Adrenal gland (tissue), 5 donors: Measurements from ENCODE around the gene PHF20.

ENCODE experiments used
- POLR2A ChIP-seq, 2 donors: fragments of 450-650 bp; IDR thresholded peaks; one replicate each; pipeline ENCODE4 v1.6.1; 2017; ENCODE audit warnings: antibody characterized with exemption in 2 of 2, mild to moderate bottlenecking in 2 of 2, moderate library complexity in 1 of 2
- TF ChIP-seq, protein P1 (sequence below), 6 experiments: fragments of 450-650 bp in 4 of 6; fragments of 200-600 bp in 2 of 6; sonication (generic) in 1 of 6; IDR thresholded peaks; 1 replicate in 5 of 6; 2 replicates in 1 of 6; pipeline versions ENCODE4 v1.5.1 to v1.8.0; 2016 to 2021; ENCODE audit warnings: antibody characterized with exemption in 6 of 6, mild to moderate bottlenecking in 2 of 6, moderate library complexity in 1 of 6
- donor health status: DM: no; HTN: no; CAD: no.

DNA sequence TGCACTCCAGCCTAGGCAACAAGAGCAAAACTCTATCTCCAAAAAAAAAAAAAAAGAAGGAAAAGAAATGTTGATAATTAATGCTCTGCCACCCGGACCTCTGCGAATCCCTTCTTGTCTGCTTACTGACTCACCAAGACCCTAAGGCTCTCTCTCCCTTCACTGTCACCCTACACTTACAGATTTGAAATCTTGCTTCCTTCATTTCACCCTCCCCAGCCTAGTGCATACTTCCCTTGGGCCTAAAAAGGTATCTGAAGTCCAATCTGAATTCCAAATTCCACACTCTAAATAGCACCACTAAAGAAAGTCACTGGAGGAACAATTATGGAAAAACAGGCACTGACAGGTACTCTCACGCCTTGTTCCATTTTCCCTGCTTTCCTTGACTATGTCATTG is 9.4 kb upstream of the PHF20 start:
- TF ChIP-seq, protein P1, sequence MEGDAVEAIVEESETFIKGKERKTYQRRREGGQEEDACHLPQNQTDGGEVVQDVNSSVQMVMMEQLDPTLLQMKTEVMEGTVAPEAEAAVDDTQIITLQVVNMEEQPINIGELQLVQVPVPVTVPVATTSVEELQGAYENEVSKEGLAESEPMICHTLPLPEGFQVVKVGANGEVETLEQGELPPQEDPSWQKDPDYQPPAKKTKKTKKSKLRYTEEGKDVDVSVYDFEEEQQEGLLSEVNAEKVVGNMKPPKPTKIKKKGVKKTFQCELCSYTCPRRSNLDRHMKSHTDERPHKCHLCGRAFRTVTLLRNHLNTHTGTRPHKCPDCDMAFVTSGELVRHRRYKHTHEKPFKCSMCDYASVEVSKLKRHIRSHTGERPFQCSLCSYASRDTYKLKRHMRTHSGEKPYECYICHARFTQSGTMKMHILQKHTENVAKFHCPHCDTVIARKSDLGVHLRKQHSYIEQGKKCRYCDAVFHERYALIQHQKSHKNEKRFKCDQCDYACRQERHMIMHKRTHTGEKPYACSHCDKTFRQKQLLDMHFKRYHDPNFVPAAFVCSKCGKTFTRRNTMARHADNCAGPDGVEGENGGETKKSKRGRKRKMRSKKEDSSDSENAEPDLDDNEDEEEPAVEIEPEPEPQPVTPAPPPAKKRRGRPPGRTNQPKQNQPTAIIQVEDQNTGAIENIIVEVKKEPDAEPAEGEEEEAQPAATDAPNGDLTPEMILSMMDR (IDR thresholded peaks at IDR 0.05): no peak
- TF ChIP-seq POLR2A (IDR thresholded peaks at IDR 0.05): no peak
